Effector CD4-positive, alpha-beta T cell (primary cell): ENCODE data around the gene MLX.

ENCODE experiments used
- DNase-seq: peaks from one replicate; pipeline ENCODE4 v3.0.0-alpha.2; 2020
- total RNA-seq: gene quantifications from one replicate; lab custom pipeline; 2026; lab: John Stamatoyannopoulos, UW

Gene MLX
- 36.6 reads per million, percentile 61 among the genes with 10 or more reads in this experiment for total RNA-seq

- DNase-seq: peak; percentile 90
Measured at GRCh38 chr17:42566883-42567573, at the start of gene MLX. Gene MLX, plus strand, starts transcription at chr17:42567100. Its CDS starts 25 bp downstream, at chr17:42567125.

GRCh38 chr17:42517516-42517915 is 49.4 kb upstream of the MLX start:
- peak; percentile 76 for DNase-seq

GRCh38 chr17:42518046-42518754 is 48.7 kb upstream of the MLX start:
- DNase-seq: no peak

GRCh38 chr17:42518755-42519545 is 48.0 kb upstream of the MLX start:
- DNase-seq: no peak

- no peak for DNase-seq
Measured at GRCh38 chr17:42519546-42520491, 47.1 kb upstream of the MLX start.

- no peak for DNase-seq
Measured at GRCh38 chr17:42520540-42520951, 46.4 kb upstream of the MLX start.

- no peak for DNase-seq
Measured at GRCh38 chr17:42521036-42521435, 45.9 kb upstream of the MLX start.

GRCh38 chr17:42521666-42522262 is 45.1 kb upstream of the MLX start:
- no peak for DNase-seq

GRCh38 chr17:42522263-42522790 is 44.6 kb upstream of the MLX start:
- no peak for DNase-seq

- DNase-seq: no peak
Measured at GRCh38 chr17:42522798-42523278, 44.1 kb upstream of the MLX start.

GRCh38 chr17:42525221-42525620 is 41.7 kb upstream of the MLX start:
- DNase-seq: no peak

- DNase-seq: no peak
Measured at GRCh38 chr17:42526031-42526444, 40.9 kb upstream of the MLX start.

GRCh38 chr17:42527932-42528331 is 39.0 kb upstream of the MLX start:
- DNase-seq: no peak

- DNase-seq: no peak
Measured at GRCh38 chr17:42529061-42529460, 37.8 kb upstream of the MLX start.

GRCh38 chr17:42530952-42531454 is 35.9 kb upstream of the MLX start:
- no peak for DNase-seq

- peak; percentile 39 for DNase-seq
Measured at GRCh38 chr17:42531455-42532354, 35.2 kb upstream of the MLX start.

- DNase-seq: no peak
Measured at GRCh38 chr17:42535155-42536047, 31.5 kb upstream of the MLX start.

- DNase-seq: peak; percentile 65
Measured at GRCh38 chr17:42536048-42536371, 30.9 kb upstream of the MLX start, which contains the start of gene NAGLU. Gene NAGLU, plus strand, starts transcription at chr17:42536241. Its CDS starts 32 bp downstream, at chr17:42536273.
